ENCODE measurements around the gene COL24A1. TPM values are rescaled to one million over a fixed set of nuclear protein-coding genes. Genes with fewer than 3 reads are reported as not detected.

COL24A1 gene
- total RNA-seq, 1 experiment from 2014 or later = not detected

GRCh38 chr1:86147755-86148154, 8.8 kb downstream of the COL24A1 start:
- Histone ChIP-seq H3K27me3 (ENCODE audit: insufficient read depth, low read length) (no peaks in the 10 kb centered on the region), H3K36me3 (ENCODE audit: control insufficient read depth in 1 of 2, insufficient read depth in 2 of 2, low read length in 2 of 2) (no peaks in the 10 kb centered on the region), H3K4me3 (replicated peaks in 1 of 2; ENCODE audit: low read depth in 1 of 2, low read length in 2 of 2) (no peak overlapping the region), H3K9ac (ENCODE audit: low read length) (no peak overlapping the region), H3K9me3 (ENCODE audit: control insufficient read depth in 1 of 2, insufficient read depth in 1 of 2, low read depth in 1 of 2, low read length in 2 of 2) (no peaks in the 10 kb centered on the region), H3K4me1 (ENCODE audit: control insufficient read depth in 1 of 2, insufficient read depth in 2 of 2, low read length in 2 of 2) (no peaks in the 10 kb centered on the region), H3K79me2 (ENCODE audit: insufficient read depth, low read length) (no peaks in the 10 kb centered on the region), H3K4me2 (ENCODE audit: low read length) (no peak overlapping the region), H3K27ac (ENCODE audit: low read depth, low read length) (no peak overlapping the region), H2AFZ (ENCODE audit: low read depth, low read length, poor library complexity, severe bottlenecking) (no peak overlapping the region), H4K20me1 (ENCODE audit: insufficient read depth) (no peaks in the 10 kb centered on the region), H3K9me2 (ENCODE audit: insufficient read depth) (no peaks in the 10 kb centered on the region)
- DNase-seq (ENCODE audit: low read depth, low spot score) (no peak), ATAC-seq (no peak)
- TF ChIP-seq EZH2phosphoT487 (IDR thresholded peaks at IDR 0.05; ENCODE audit: borderline replicate concordance) (no peak), ZBTB33 (IDR thresholded peaks at IDR 0.05; ENCODE audit: extremely low read depth, insufficient replicate concordance, low read length) (no peak), TCF7L2 (IDR thresholded peaks at IDR 0.05; ENCODE audit: borderline replicate concordance, extremely low read depth, insufficient read depth, insufficient read length) (no peak), SP1 (IDR thresholded peaks at IDR 0.05; ENCODE audit: low read depth) (no peak), SRF (IDR thresholded peaks at IDR 0.05; ENCODE audit: low read depth) (no peak), EZH2 (IDR thresholded peaks at IDR 0.05) (no peak), CBX3 (IDR thresholded peaks at IDR 0.05; ENCODE audit: low read depth) (no peak), POLR2A (IDR thresholded peaks at IDR 0.05; ENCODE audit: borderline replicate concordance, extremely low read depth, insufficient read depth, insufficient read length) (no peak), YY1 (IDR thresholded peaks at IDR 0.05; ENCODE audit: extremely low read depth, insufficient replicate concordance, low read depth, low read length) (no peak), ELF1 (IDR thresholded peaks at IDR 0.05; ENCODE audit: borderline replicate concordance, low read depth) (no peak), SIN3A (IDR thresholded peaks at IDR 0.05; ENCODE audit: low read depth) (no peak), ZFX (IDR thresholded peaks at IDR 0.05) (no peak), CTCF (IDR thresholded peaks at IDR 0.05 in 2 of 3, conservative IDR thresholded peaks at IDR 0.05 in 1 of 3; ENCODE audit: borderline replicate concordance in 1 of 3, insufficient read depth in 1 of 3, low read depth in 2 of 3, low read length in 2 of 3) (no peak), ATF3 (IDR thresholded peaks at IDR 0.05) (no peak), FOSL1 (IDR thresholded peaks at IDR 0.05; ENCODE audit: low read depth) (no peak), ZNF274 (IDR thresholded peaks at IDR 0.05; ENCODE audit: low read depth, low read length) (no peak), RAD21 (IDR thresholded peaks at IDR 0.05; ENCODE audit: low read depth) (no peak), EGR1 (IDR thresholded peaks at IDR 0.05; ENCODE audit: low read depth) (no peak), POLR2AphosphoS5 (IDR thresholded peaks at IDR 0.05; ENCODE audit: low read depth, low read length) (no peak)
- BruUV-seq (replicated peaks) = no TSS peak
- intact Hi-C loops (cut with micrococcal nuclease) = no loop called here
- ChIA-PET POLR2A (no interaction called here), CTCF (no interaction called here), RAD21 (ENCODE audit: low non-redundant PET in 1 of 2, low total read pairs in 2 of 2, uncharacterized antibody in 2 of 2, unreplicated experiment in 2 of 2) (no interaction called here)

Measured in HCT116 (cell line).